Activated T-helper 1 cell treated with anti-CD3 and anti-CD28 coated beads, Interleukin-12 subunit alpha, Interleukin-12 subunit beta, Interleukin-2, Interleukin-4 antibody, amounts not matched to agents 30 ng/mL and 10 ng/mL and 1 ng/mL, durations not matched to agents 14 hours and 24 hours and 36 hours (primary cell): Measurements from ENCODE around the gene ACTL8. TPM values are rescaled to one million over a fixed set of nuclear protein-coding genes. Genes with fewer than 3 reads are reported as not detected.

Source experiments
- DNase-seq: peaks from one replicate; pipeline ENCODE4 v3.0.0; 2021; ENCODE audit warnings: low spot score
- H3K27ac Mint-ChIP-seq: one replicate; pipeline ENCODE4 v1.8.0; 2021; ENCODE audit warnings: mild to moderate bottlenecking, mixed read lengths
- H3K27me3 Mint-ChIP-seq: one replicate; pipeline ENCODE4 v1.8.0; 2022; ENCODE audit warnings: mild to moderate bottlenecking, moderate library complexity, mixed read lengths; ENCODE audit not compliant: insufficient read depth
- H3K36me3 Mint-ChIP-seq: one replicate; pipeline ENCODE4 v1.8.0; 2021; ENCODE audit warnings: low read depth, mixed read lengths
- H3K4me1 Mint-ChIP-seq: one replicate; pipeline ENCODE4 v1.8.0; 2021; ENCODE audit warnings: low read depth, mixed read lengths
- H3K4me3 Mint-ChIP-seq: one replicate; pipeline ENCODE4 v1.8.0; 2021; ENCODE audit warnings: mild to moderate bottlenecking, moderate library complexity, mixed read lengths
- H3K9me3 Mint-ChIP-seq: one replicate; pipeline ENCODE4 v1.8.0; 2021; ENCODE audit warnings: mixed read lengths
- intact Hi-C: fragments of 100-400 bp; cut with micrococcal nuclease; formaldehyde crosslinking; loops from one replicate; pipeline ENCODE4 v1.15.1; 2024
- total RNA-seq: library from RNA; stranded (reverse); gene quantifications from 2 replicates; pipeline ENCODE4 v1.2.3, GENCODE V29; 2022

ACTL8 gene
- total RNA-seq, 1 donor from 2014 or later: not detected

- Mint-ChIP-seq H3K27me3 (peaks cover 1% of the 10 kb centered on the region), H3K4me1 (no peaks in the 10 kb centered on the region)
- intact Hi-C loops: no loop called here
Measured at GRCh38 chr1:17833661-17834501, 78.7 kb downstream of the ACTL8 start.

GRCh38 chr1:17834561-17835100 lies 79.5 kb downstream of the ACTL8 start:
- DNase-seq: no peak
- no peak overlapping the region for H3K27ac Mint-ChIP-seq
- intact Hi-C loops: no loop called here
- H3K27me3 Mint-ChIP-seq: peaks cover 1% of the 10 kb centered on the region
- H3K4me1 Mint-ChIP-seq: no peaks in the 10 kb centered on the region
- no peaks in the 10 kb centered on the region for H3K36me3 Mint-ChIP-seq
- no peaks in the 10 kb centered on the region for H3K9me3 Mint-ChIP-seq
- H3K4me3 Mint-ChIP-seq: no peak overlapping the region

More at GRCh38 chr1:17833661-17834501, 78.7 kb downstream of the ACTL8 start:
- Mint-ChIP-seq H3K27ac (no peak overlapping the region), H3K4me3 (no peak overlapping the region), H3K36me3 (no peaks in the 10 kb centered on the region), H3K9me3 (no peaks in the 10 kb centered on the region)
- no peak for DNase-seq

- no peak for DNase-seq
- Mint-ChIP-seq H3K4me3 (no peak overlapping the region), H3K27me3 (peaks cover 3% of the 10 kb centered on the region), H3K9me3 (no peaks in the 10 kb centered on the region), H3K36me3 (no peaks in the 10 kb centered on the region), H3K27ac (no peak overlapping the region), H3K4me1 (no peaks in the 10 kb centered on the region)
- intact Hi-C loops: no loop called here
Measured at GRCh38 chr1:17837233-17838030, 82.3 kb downstream of the ACTL8 start.

- H3K27ac Mint-ChIP-seq: no peak overlapping the region
- no peaks in the 10 kb centered on the region for H3K36me3 Mint-ChIP-seq
- H3K27me3 Mint-ChIP-seq: peaks cover 3% of the 10 kb centered on the region
- H3K4me3 Mint-ChIP-seq: no peak overlapping the region
- no peaks in the 10 kb centered on the region for H3K9me3 Mint-ChIP-seq
- no peaks in the 10 kb centered on the region for H3K4me1 Mint-ChIP-seq
- intact Hi-C loops: no loop called here
- DNase-seq: no peak
Measured at GRCh38 chr1:17839641-17840196, 84.6 kb downstream of the ACTL8 start.

GRCh38 chr1:17841944-17842343 lies 86.8 kb downstream of the ACTL8 start:
- H3K9me3 Mint-ChIP-seq: no peaks in the 10 kb centered on the region
- intact Hi-C loops: no loop called here
- DNase-seq: no peak
- H3K27me3 Mint-ChIP-seq: peaks cover 1% of the 10 kb centered on the region
- H3K4me3 Mint-ChIP-seq: no peak overlapping the region
- H3K4me1 Mint-ChIP-seq: no peaks in the 10 kb centered on the region
- H3K36me3 Mint-ChIP-seq: no peaks in the 10 kb centered on the region
- no peak overlapping the region for H3K27ac Mint-ChIP-seq

GRCh38 chr1:17842686-17843085 lies 87.6 kb downstream of the ACTL8 start:
- Mint-ChIP-seq H3K9me3 (no peaks in the 10 kb centered on the region), H3K4me3 (no peak overlapping the region), H3K4me1 (no peaks in the 10 kb centered on the region), H3K27ac (no peak overlapping the region), H3K36me3 (no peaks in the 10 kb centered on the region), H3K27me3 (peaks cover 1% of the 10 kb centered on the region)
- intact Hi-C loops: no loop called here
- no peak for DNase-seq

GRCh38 chr1:17844185-17844826 lies 89.2 kb downstream of the ACTL8 start:
- Mint-ChIP-seq H3K27me3 (peaks cover 1% of the 10 kb centered on the region), H3K36me3 (no peaks in the 10 kb centered on the region), H3K27ac (no peak overlapping the region), H3K4me1 (no peaks in the 10 kb centered on the region), H3K9me3 (no peaks in the 10 kb centered on the region), H3K4me3 (no peak overlapping the region)
- no peak for DNase-seq
- intact Hi-C loops: no loop called here

GRCh38 chr1:17845583-17845982 lies 90.5 kb downstream of the ACTL8 start:
- Mint-ChIP-seq H3K27ac (no peak overlapping the region), H3K9me3 (no peaks in the 10 kb centered on the region)
- intact Hi-C loops: no loop called here

GRCh38 chr1:17846341-17846740 lies 91.2 kb downstream of the ACTL8 start:
- H3K9me3 Mint-ChIP-seq: no peaks in the 10 kb centered on the region
- intact Hi-C loops: no loop called here
- H3K4me1 Mint-ChIP-seq: no peaks in the 10 kb centered on the region
- no peaks in the 10 kb centered on the region for H3K36me3 Mint-ChIP-seq
- peaks cover 1% of the 10 kb centered on the region for H3K27me3 Mint-ChIP-seq
- no peak overlapping the region for H3K4me3 Mint-ChIP-seq
- DNase-seq: no peak
- H3K27ac Mint-ChIP-seq: no peak overlapping the region

More at GRCh38 chr1:17845583-17845982, 90.5 kb downstream of the ACTL8 start:
- Mint-ChIP-seq H3K4me1 (no peaks in the 10 kb centered on the region), H3K36me3 (no peaks in the 10 kb centered on the region), H3K27me3 (peaks cover 1% of the 10 kb centered on the region), H3K4me3 (no peak overlapping the region)
- no peak for DNase-seq

- Mint-ChIP-seq H3K9me3 (no peaks in the 10 kb centered on the region), H3K4me3 (no peak overlapping the region), H3K27ac (no peak overlapping the region), H3K4me1 (no peaks in the 10 kb centered on the region), H3K36me3 (no peaks in the 10 kb centered on the region), H3K27me3 (no peaks in the 10 kb centered on the region)
- DNase-seq: no peak
- intact Hi-C loops: no loop called here
Measured at GRCh38 chr1:17847111-17847510, 92.0 kb downstream of the ACTL8 start.

- Mint-ChIP-seq H3K9me3 (no peaks in the 10 kb centered on the region), H3K4me1 (no peaks in the 10 kb centered on the region), H3K27me3 (no peaks in the 10 kb centered on the region), H3K27ac (no peak overlapping the region), H3K4me3 (no peak overlapping the region), H3K36me3 (no peaks in the 10 kb centered on the region)
- no peak for DNase-seq
- intact Hi-C loops: no loop called here
Measured at GRCh38 chr1:17849216-17849615, 94.1 kb downstream of the ACTL8 start.

- no peak overlapping the region for H3K27ac Mint-ChIP-seq
- no peaks in the 10 kb centered on the region for H3K9me3 Mint-ChIP-seq
- DNase-seq: no peak
- intact Hi-C loops: no loop called here
- H3K27me3 Mint-ChIP-seq: no peaks in the 10 kb centered on the region
- H3K36me3 Mint-ChIP-seq: no peaks in the 10 kb centered on the region
- no peak overlapping the region for H3K4me3 Mint-ChIP-seq
- H3K4me1 Mint-ChIP-seq: no peaks in the 10 kb centered on the region
Measured at GRCh38 chr1:17851056-17851455, 95.9 kb downstream of the ACTL8 start.
